Fibroblast of villous mesenchyme (primary cell): ENCODE results near the gene BANF1. TPM values are rescaled to one million over a fixed set of nuclear protein-coding genes. Genes with fewer than 3 reads are reported as not detected.

ENCODE experiments used
- DNase-seq: peaks from one replicate; pipeline ENCODE4 v3.0.0-alpha.2; 2010; ENCODE audit warnings: low read depth
- H3K4me3 ChIP-seq: 2 replicates; pipeline ENCODE4 v1.5.1; 2011; ENCODE audit warnings: low read depth, mild to moderate bottlenecking, low read length
- CTCF ChIP-seq: IDR thresholded peaks from 2 replicates; pipeline ENCODE4 v1.5.1; 2012; ENCODE audit warnings: low read depth, mild to moderate bottlenecking, low read length; ENCODE audit not compliant: insufficient read depth
- total RNA-seq: library from RNA; depleted of rRNA; stranded (reverse); fragments of >200 nt; gene quantifications from 2 replicates; pipeline ENCODE4 v1.2.3, GENCODE V29; 2012

Gene BANF1
- total RNA-seq, 1 donor, result 19.9 TPM

- no peak for DNase-seq
- no peak for TF ChIP-seq CTCF
- H3K4me3 ChIP-seq, result no peak overlapping the region
Measured at GRCh38 chr11:65987336-65987735, 15.0 kb upstream of the BANF1 start.

- peak; percentile 96 for DNase-seq
- no peak overlapping the region for H3K4me3 ChIP-seq
- peak; percentile 97 for TF ChIP-seq CTCF
Measured at GRCh38 chr11:65988791-65989592, 13.3 kb upstream of the BANF1 start.

- TF ChIP-seq CTCF, result no peak
- H3K4me3 ChIP-seq, result no peak overlapping the region
- no peak for DNase-seq
Measured at GRCh38 chr11:65992056-65992455, 10.2 kb upstream of the BANF1 start.

- no peak overlapping the region for H3K4me3 ChIP-seq
- TF ChIP-seq CTCF, result no peak
- peak; percentile 17 for DNase-seq
Measured at GRCh38 chr11:65997286-65997685, 5.0 kb upstream of the BANF1 start.

GRCh38 chr11:66002648-66003225 lies 434 bp downstream of the BANF1 start:
- peak; percentile 5 for TF ChIP-seq CTCF
- H3K4me3 ChIP-seq, result peak overlapping the region; percentile 100
- DNase-seq, result peak; percentile 43

GRCh38 chr11:66003291-66003690 lies 988 bp downstream of the BANF1 start:
- no peak for TF ChIP-seq CTCF

More at GRCh38 chr11:66003291-66003690, 988 bp downstream of the BANF1 start:
- no peak for DNase-seq
- peak overlapping the region; percentile 100 for H3K4me3 ChIP-seq
